ENCODE data around the gene SLIT1.

- TF ChIP-seq CTCF (IDR thresholded peaks at IDR 0.05; ENCODE audit: poor library complexity, severe bottlenecking), result no peak
- no peak for TF ChIP-seq POLR2AphosphoS5 (IDR thresholded peaks at IDR 0.05)
- no peak for TF ChIP-seq MXI1 (conservative IDR thresholded peaks at IDR 0.05; ENCODE audit: poor library complexity, severe bottlenecking)
- no peak for TF ChIP-seq REST (IDR thresholded peaks at IDR 0.05; ENCODE audit: borderline replicate concordance)
- TF ChIP-seq TAF1 (IDR thresholded peaks at IDR 0.05; ENCODE audit: low read depth), result no peak
- no peak for TF ChIP-seq RAD21 (conservative IDR thresholded peaks at IDR 0.05)
- no peak for TF ChIP-seq EP300 (conservative IDR thresholded peaks at IDR 0.05; ENCODE audit: poor library complexity, severe bottlenecking)
- no peak for TF ChIP-seq SMC3 (conservative IDR thresholded peaks at IDR 0.05; ENCODE audit: poor library complexity)
These were observed 21.8 kb downstream of the SLIT1 start for GRCh38 chr10:97163781-97164501.

Measured in neural cell (in vitro differentiated cells).